GM23338 (cell line): ENCODE results near the gene TRDN.

Experiments
- POLR2AphosphoS5 ChIP-seq: IDR thresholded peaks from 2 replicates; pipeline ENCODE4 v1.6.1; 2016; ENCODE audit warnings: antibody characterized with exemption, low read depth
- REST ChIP-seq: IDR thresholded peaks from one replicate; pipeline ENCODE4 v1.6.1; 2018; ENCODE audit warnings: antibody characterized with exemption; ENCODE audit not compliant: unreplicated experiment

- TF ChIP-seq POLR2AphosphoS5: no peak
- no peak for TF ChIP-seq REST
Measured at GRCh38 chr6:123168466-123168865, 468.3 kb downstream of the TRDN start.
